Mesendoderm (in vitro differentiated cells): ENCODE results near the gene ADGRG1.

ENCODE experiments used
- DNase-seq: peaks from one replicate; pipeline ENCODE4 v3.0.0; 2013
- H2AK5ac ChIP-seq: 2 replicates; pipeline ENCODE4 v1.6.1; 2013; ENCODE audit warnings: low read length, inconsistent platforms
- H2BK120ac ChIP-seq: 2 replicates; pipeline ENCODE4 v1.6.1; 2013; ENCODE audit warnings: low read depth, mild to moderate bottlenecking, low read length, moderate library complexity, mixed read lengths
- H2BK15ac ChIP-seq: replicated peaks from 2 replicates; pipeline ENCODE4 v1.6.1; 2013; ENCODE audit warnings: low read depth, mild to moderate bottlenecking, moderate library complexity
- H2BK5ac ChIP-seq: 2 replicates; pipeline ENCODE4 v1.6.1; 2013; ENCODE audit warnings: low read length, inconsistent platforms
- H3K18ac ChIP-seq: 2 replicates; pipeline ENCODE4 v1.6.1; 2013; ENCODE audit warnings: mild to moderate bottlenecking, low read length, mixed read lengths
- H3K23ac ChIP-seq: one replicate; pipeline ENCODE4 v1.6.1; 2013; ENCODE audit warnings: low read length
- H3K27ac ChIP-seq: 2 replicates; pipeline ENCODE4 v1.5.1; 2013; ENCODE audit warnings: low read depth, mild to moderate bottlenecking, inconsistent platforms, low read length, moderate library complexity
- H3K27me3 ChIP-seq: 2 replicates; pipeline ENCODE4 v1.6.1; 2013; ENCODE audit warnings: low read length, control low read depth, mild to moderate bottlenecking, inconsistent platforms; ENCODE audit not compliant: insufficient read depth, poor library complexity
- H3K36me3 ChIP-seq: 2 replicates; pipeline ENCODE4 v1.6.1; 2013; ENCODE audit warnings: low read length, inconsistent platforms; ENCODE audit not compliant: control insufficient read depth, insufficient read depth
- H3K4ac ChIP-seq: one replicate; pipeline ENCODE4 v1.6.1; 2013; ENCODE audit warnings: low read depth, mild to moderate bottlenecking, low read length, moderate library complexity
- H3K4me1 ChIP-seq: 2 replicates; pipeline ENCODE4 v1.6.1; 2013; ENCODE audit warnings: low read depth, low read length, inconsistent platforms; ENCODE audit not compliant: control insufficient read depth
- H3K4me2 ChIP-seq: 2 replicates; pipeline ENCODE4 v1.6.1; 2013; ENCODE audit warnings: low read length
- H3K4me3 ChIP-seq: 2 replicates; pipeline ENCODE4 v1.5.1; 2013; ENCODE audit warnings: mild to moderate bottlenecking, low read length
- H3K56ac ChIP-seq: one replicate; pipeline ENCODE4 v1.6.1; 2013; ENCODE audit warnings: low read length
- H3K79me1 ChIP-seq: 2 replicates; pipeline ENCODE4 v1.6.1; 2013; ENCODE audit warnings: low read length, inconsistent platforms
- H3K79me2 ChIP-seq: 2 replicates; pipeline ENCODE4 v1.6.1; 2013; ENCODE audit warnings: mild to moderate bottlenecking, low read length; ENCODE audit not compliant: control insufficient read depth, insufficient read depth
- H3K9ac ChIP-seq: 2 replicates; pipeline ENCODE4 v1.6.1; 2013; ENCODE audit warnings: low read length, inconsistent platforms
- H4K5ac ChIP-seq: one replicate; pipeline ENCODE4 v1.6.1; 2013; ENCODE audit warnings: low read length
- H4K8ac ChIP-seq: one replicate; pipeline ENCODE4 v1.6.1; 2013; ENCODE audit warnings: low read depth, mild to moderate bottlenecking, control low read depth, low read length, moderate library complexity
- WGBS: extraction: QIAGEN DNeasy Blood & Tissue Kit; methylation state at CpG from one replicate; pipeline ENCODE4 v1.1.7; 2013; ENCODE audit warnings: low lambda C conversion rate, missing lambda C conversion rate; ENCODE audit not compliant: insufficient coverage; ENCODE audit errors: extremely low coverage; 5-methylcytosine and 5-hydroxymethylcytosine counted together

Gene ADGRG1

DNA sequence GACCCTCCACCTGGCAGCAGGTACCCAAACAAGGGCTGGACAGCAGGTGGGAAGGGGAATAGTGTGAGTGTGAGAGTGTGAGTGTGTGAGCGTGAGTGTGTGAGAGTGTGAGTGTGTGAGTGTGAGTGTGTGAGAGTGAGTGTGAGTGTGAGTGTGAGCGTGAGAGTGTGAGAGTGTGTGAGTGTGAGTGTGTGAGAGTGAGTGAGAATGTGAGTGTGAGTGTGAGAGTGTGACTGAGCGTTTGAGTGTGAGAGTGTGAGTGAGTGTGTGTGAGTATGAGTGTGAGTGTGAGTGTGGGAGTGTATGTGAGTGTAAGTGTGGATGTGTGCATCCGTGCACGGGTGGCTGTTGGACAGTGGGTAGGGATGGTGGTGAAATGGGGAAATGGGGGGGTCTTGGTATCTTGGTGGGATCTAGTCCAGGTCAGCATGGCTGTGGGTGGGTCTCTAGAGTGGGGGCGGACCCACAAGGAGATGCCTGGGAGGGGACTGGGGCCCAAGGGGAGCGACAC, 408 bp downstream of the ADGRG1 start:
- Histone ChIP-seq H3K79me2 (no peaks in the 10 kb centered on the region), H3K4ac (no peak overlapping the region), H3K79me1 (no peaks in the 10 kb centered on the region), H4K8ac (no peak overlapping the region), H4K5ac (no peak overlapping the region), H3K27me3 (no peaks in the 10 kb centered on the region), H3K9ac (no peak overlapping the region), H3K4me3 (no peak overlapping the region), H3K4me1 (peaks cover 9% of the 10 kb centered on the region), H2BK120ac (no peak overlapping the region), H2BK5ac (no peak overlapping the region), H2AK5ac (no peak overlapping the region), H3K4me2 (no peak overlapping the region), H3K36me3 (no peaks in the 10 kb centered on the region), H3K18ac (no peak overlapping the region), H3K23ac (no peak overlapping the region), H3K27ac (no peak overlapping the region), H3K56ac (peak overlapping the region; percentile 6), H2BK15ac (no peak overlapping the region)
- DNase-seq = no peak
- WGBS = 100% methylated on average over 3 of the region's 7 CpGs

DNA sequence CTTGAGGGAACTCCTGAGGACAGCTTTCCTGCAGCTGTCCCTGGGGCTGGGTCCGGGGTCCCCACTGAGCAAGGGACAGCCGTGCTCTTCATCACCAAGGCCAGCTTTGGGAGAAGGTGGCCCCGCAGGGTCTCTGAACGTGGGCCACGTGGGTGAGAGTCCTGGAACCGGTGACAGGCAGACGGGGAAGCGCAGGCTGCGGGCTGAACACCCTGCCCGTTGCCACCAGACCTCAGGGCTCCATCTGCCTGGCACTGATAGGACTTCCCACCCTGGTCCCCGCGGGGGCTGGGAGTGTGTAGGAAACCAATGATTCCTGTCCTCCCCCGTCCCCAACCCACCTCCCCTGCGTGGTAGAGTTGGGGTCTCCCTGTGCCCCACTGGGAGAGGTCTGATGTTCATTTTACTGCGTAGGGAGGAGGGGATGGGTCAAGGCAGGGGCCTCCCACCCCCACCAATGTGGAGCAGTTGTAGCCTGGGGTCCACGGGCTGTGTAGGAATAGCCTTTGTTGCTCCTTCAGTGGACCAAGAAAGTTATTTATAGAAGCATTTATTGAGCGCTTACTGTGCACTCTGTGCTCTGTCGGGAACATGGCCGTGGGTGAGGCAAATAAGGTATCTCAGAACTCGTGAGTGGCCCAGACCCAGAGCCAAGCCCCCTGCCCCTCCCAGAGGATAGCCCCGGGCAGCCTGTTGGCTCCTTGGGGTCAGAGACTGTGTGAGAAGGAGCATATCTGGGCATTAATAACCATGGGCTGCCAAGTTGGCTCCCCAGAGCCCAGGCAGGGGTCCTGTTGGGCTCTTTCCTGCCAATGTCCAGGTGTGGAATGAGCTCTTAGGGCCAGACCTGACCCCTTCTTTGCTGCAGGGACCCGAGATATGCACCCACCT, 1.3 kb downstream of the ADGRG1 start:
- no peak overlapping the region for H3K4me3 ChIP-seq

DNA sequence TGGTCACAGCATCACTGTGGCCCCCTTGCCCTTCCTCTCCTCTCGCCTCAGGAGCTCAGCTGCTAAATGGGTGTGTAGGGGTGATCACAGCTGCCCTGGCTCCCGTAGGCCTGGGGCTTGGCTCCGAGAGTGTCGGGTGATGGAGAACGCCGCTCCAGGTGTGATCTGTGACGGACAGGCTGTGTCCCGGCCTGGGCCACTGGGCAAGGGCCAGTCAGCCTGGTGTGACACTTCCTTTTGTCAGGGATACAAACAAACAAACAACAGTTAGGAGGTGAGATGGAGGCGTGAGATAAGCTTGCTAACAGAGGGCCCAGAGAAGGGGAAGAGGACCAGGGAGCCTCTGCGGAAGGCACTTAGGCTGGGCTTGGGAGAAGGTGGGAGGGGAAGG, 2.0 kb downstream of the ADGRG1 start:
- Histone ChIP-seq H3K79me2 (no peaks in the 10 kb centered on the region), H3K18ac (no peak overlapping the region), H3K9ac (no peak overlapping the region), H4K5ac (no peak overlapping the region), H3K23ac (no peak overlapping the region), H3K56ac (no peak overlapping the region), H3K4ac (no peak overlapping the region), H3K27ac (no peak overlapping the region), H2BK15ac (no peak overlapping the region), H2AK5ac (no peak overlapping the region), H3K4me1 (peaks cover 9% of the 10 kb centered on the region), H3K4me2 (no peak overlapping the region), H3K27me3 (no peaks in the 10 kb centered on the region), H3K36me3 (no peaks in the 10 kb centered on the region), H3K4me3 (no peak overlapping the region), H2BK5ac (no peak overlapping the region), H2BK120ac (no peak overlapping the region), H3K79me1 (no peaks in the 10 kb centered on the region), H4K8ac (no peak overlapping the region)
- WGBS = no CpG with 5 or more reads among the region's 10 CpGs
- peak; percentile 92 for DNase-seq

More for the DNA sequence above, 1.3 kb downstream of the ADGRG1 start:
- no peak overlapping the region for H3K27ac ChIP-seq
- H3K79me2 ChIP-seq = no peaks in the 10 kb centered on the region
- no peaks in the 10 kb centered on the region for H3K79me1 ChIP-seq
- no peaks in the 10 kb centered on the region for H3K27me3 ChIP-seq
- H3K23ac ChIP-seq = no peak overlapping the region
- no peak overlapping the region for H3K4me2 ChIP-seq
- H4K5ac ChIP-seq = no peak overlapping the region
- no peak overlapping the region for H3K18ac ChIP-seq
- no peak overlapping the region for H3K9ac ChIP-seq
- H4K8ac ChIP-seq = no peak overlapping the region
- H3K56ac ChIP-seq = no peak overlapping the region
- H2BK15ac ChIP-seq = no peak overlapping the region
- WGBS = no CpG with 5 or more reads among the region's 22 CpGs
- H3K4ac ChIP-seq = no peak overlapping the region
- no peaks in the 10 kb centered on the region for H3K36me3 ChIP-seq
- no peak overlapping the region for H2AK5ac ChIP-seq
- no peak overlapping the region for H2BK5ac ChIP-seq
- peaks cover 9% of the 10 kb centered on the region for H3K4me1 ChIP-seq
- no peak overlapping the region for H2BK120ac ChIP-seq
- no peak for DNase-seq

DNA sequence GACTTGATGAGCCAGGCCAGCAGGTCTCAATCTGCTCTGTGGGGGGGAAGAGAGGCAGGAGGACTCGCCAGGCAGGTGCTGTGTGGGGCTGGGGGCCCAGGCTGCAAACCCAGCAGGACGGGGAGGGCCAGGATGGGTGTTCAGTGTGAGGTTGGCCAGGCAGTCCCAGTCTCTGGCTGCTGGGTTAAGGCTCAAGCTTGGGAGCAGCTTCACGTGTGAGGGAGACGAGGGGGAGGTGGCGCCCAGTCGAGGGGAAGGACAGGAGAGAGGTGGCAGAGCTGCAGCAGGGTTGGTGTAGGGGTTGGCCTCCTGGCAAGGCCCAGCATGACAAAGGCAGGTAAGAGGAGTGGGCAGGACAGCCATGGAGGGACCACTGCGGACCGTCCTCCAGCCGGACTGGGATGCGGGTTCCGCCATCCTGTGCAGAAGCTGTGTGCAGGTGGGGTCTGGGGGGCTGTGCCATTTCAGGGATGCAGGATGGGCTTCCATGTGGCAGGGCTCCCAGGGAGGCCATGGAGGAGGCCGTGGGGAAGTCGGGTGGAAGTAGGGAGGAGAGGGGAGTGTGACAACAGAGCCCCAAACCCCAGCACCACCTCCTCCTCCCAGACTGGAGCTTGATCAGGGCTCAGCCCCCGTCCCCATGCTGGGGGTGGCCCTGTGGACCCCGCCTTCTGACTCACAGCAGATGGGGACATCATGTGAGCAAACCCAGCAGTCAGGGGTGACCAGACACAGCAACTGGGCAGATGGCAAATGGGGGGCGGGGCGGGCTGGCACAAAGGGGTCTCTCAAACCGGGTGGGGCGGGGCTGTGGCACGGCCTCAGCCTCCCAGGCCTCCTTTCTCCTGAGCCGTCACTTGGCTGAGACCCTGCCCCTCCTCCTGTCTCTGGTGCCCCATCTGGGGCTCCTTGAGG, 2.8 kb downstream of the ADGRG1 start:
- Histone ChIP-seq H3K18ac (no peak overlapping the region), H3K56ac (peak overlapping the region; percentile 22), H3K79me2 (no peaks in the 10 kb centered on the region), H3K4me2 (no peak overlapping the region), H4K8ac (no peak overlapping the region), H3K27me3 (no peaks in the 10 kb centered on the region), H3K23ac (no peak overlapping the region), H3K27ac (no peak overlapping the region), H3K36me3 (no peaks in the 10 kb centered on the region), H3K79me1 (no peaks in the 10 kb centered on the region), H3K4me3 (no peak overlapping the region), H3K9ac (no peak overlapping the region), H3K4me1 (peaks cover 9% of the 10 kb centered on the region), H2BK120ac (no peak overlapping the region), H2AK5ac (peak overlapping the region; percentile 27), H2BK5ac (no peak overlapping the region), H3K4ac (no peak overlapping the region), H4K5ac (no peak overlapping the region), H2BK15ac (no peak overlapping the region)
- no peak for DNase-seq
- WGBS = no CpG with 5 or more reads among the region's 21 CpGs

DNA sequence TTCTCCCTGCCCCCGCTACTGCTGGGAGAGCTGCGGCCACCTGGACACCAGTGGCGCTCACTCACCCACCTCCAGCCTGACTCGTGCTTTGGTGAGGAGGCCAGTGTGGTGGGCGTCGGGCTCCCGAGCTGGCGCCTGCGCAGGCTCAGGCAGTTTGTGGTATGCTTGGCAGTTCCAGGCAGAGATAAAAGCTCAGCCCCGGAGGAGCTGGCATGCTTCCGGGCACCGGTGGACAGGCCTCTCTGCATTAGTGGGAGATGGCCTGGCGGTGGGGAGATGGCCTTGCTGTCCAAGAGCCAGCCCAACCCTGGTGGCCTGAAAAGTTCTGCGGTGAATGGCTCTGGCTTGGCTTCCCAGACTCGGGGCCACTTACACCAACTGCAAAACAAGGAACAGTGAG, 4.1 kb downstream of the ADGRG1 start:
- WGBS = no CpG with 5 or more reads among the region's 15 CpGs
- Histone ChIP-seq H3K27me3 (no peaks in the 10 kb centered on the region), H4K8ac (no peak overlapping the region)

More for the DNA sequence above, 4.1 kb downstream of the ADGRG1 start:
- DNase-seq = no peak
- H3K23ac ChIP-seq = no peak overlapping the region
- H3K18ac ChIP-seq = no peak overlapping the region
- no peaks in the 10 kb centered on the region for H3K36me3 ChIP-seq
- no peak overlapping the region for H2BK120ac ChIP-seq
- H3K4me2 ChIP-seq = no peak overlapping the region
- H3K27ac ChIP-seq = no peak overlapping the region
- no peak overlapping the region for H3K56ac ChIP-seq
- H4K5ac ChIP-seq = no peak overlapping the region
- no peak overlapping the region for H3K4ac ChIP-seq
- H3K79me1 ChIP-seq = no peaks in the 10 kb centered on the region
- no peak overlapping the region for H2AK5ac ChIP-seq
- H2BK5ac ChIP-seq = no peak overlapping the region
- no peak overlapping the region for H3K9ac ChIP-seq
- H3K79me2 ChIP-seq = no peaks in the 10 kb centered on the region
- H3K4me1 ChIP-seq = peaks cover 9% of the 10 kb centered on the region
- H3K4me3 ChIP-seq = no peak overlapping the region
- no peak overlapping the region for H2BK15ac ChIP-seq
